KG1 (cell line): ENCODE data around the gene GATA2.

ENCODE experiments used
- DNase-seq: peaks from one replicate; lab custom pipeline; 2025; lab: John Stamatoyannopoulos, UW

The GATA2 gene

DNA sequence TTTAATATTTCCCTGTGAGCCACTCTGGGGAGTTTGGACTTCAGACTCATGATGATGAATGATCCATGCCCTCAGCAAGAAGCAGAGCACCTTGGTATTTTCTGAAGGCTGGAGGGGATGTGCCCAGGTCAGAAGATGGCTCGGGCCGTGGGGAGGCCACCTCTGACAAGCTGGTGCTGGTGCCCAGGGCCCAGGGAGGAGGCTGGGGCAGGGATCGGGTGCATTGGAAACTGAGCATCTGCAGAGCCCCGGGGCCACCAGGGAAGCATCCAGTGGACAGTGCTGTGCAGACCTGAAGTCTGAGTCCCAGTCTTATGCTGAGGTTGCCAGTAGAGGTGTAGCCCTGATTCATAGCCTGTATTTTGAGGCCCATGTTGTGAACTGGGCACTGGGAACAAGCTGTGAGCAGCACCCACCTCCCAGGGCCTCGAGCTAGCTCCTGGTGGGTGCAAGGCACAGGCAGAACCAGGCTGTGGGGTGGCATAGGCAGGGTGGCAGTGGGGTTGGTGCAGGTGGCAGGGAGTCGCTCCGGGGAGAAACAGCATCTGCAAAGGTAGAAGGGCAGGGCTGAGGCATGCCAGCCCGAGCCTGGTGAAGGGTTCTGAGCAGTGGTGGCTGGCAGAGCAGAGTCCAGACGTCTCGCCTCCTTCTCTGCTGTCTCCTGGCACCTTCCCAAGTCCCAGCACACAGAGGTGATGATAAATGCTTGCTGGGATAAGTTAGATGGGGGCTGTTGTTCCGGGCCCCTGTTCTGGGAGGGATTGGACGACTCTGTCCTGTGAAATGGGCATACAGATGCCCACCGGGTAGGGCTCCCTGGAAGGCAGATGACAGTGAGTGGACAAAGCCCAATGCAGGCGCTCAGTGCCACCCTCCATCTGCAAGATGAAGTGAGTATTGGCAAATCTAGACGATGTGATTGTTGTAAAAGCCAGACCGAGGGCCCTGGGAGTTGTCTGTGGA is 36.9 kb downstream of the GATA2 start:
- DNase-seq: no peak

GRCh38 chr3:128455116-128455515 is 37.9 kb downstream of the GATA2 start:
- no peak for DNase-seq

DNA sequence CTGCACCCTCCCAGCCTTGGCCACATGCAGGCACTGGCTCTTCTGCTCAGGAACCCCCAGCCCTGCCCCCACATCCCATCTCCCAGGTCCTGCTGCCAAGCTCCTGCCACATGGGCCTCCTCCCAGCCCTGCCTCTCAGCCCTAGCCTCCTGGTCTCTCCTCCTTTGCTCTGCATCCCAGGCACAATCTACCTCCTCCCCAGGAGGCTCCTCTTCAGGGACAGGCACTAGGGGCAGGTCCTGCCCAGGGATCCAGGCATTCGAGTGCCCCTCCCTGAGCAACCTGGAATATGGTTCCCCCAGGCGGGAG is 38.7 kb downstream of the GATA2 start:
- DNase-seq: no peak

DNA sequence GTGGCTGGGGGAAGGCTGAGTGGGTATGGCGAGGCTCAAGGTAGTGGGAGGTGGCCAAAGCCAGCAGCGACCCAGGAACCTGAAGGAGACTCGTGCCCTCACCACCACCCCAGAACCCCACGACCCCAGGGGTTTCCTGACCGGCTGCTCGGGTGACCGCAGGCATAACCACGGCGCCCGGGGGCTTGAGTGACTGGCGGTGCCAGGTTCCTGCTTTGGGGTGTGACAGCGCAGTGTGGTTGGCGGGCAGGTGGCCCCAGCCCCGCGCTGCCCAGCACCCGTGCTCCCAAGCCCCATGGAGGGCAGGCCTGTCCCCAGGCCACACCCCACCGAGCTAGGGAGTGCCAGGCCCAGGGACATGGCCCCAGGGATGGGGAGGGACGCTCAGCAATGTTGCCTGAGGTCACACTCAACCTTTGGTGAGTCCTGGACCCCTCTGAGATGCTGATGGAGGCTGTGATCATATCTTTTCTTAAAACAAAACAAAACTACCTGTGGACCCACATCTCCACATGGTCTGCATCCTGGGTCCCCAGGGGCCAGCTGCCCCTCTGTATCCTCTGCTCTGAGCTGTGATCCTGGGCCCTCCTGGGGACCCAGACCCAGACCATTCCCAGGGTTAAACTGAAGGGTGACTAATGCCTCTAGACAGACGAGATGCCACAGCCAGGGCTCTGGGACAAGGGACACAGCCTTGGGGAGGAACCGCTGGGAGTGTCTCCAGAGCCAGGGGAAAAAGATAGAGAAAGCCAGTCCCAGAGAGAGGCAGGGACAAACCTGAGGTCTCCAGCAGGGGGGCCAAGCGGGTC is 39.3 kb downstream of the GATA2 start:
- DNase-seq: peak; percentile 43

DNA sequence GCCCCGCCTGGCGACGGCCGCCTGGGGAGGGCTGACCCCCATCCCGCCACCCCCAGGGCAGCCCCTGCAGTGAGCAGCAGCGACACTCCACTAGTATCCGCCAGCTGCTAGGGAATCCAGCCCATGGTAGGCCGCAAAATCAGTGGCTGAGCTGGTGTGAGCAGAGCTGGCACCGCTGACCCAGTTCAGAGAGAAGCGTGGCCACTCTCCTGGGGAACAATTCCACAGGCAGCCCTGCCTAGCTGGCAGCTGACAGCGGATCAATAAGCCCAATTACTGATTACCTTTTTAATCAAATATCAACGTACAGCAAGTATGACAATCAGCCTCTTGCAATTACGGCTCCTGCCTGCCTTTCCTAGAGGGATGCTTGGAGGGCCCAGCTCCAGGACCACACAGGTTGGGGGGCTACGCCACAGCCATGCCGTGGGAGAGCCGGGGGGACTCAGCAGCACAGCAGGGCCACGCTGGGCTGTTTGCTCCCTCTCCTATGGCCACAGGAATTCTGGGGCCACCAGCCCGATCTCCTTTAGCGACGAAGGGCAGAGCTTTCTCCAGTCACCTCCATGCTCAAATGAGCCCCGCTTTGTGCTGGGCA is 40.2 kb downstream of the GATA2 start:
- DNase-seq: no peak

GRCh38 chr3:128452120-128452519 is 40.9 kb downstream of the GATA2 start:
- no peak for DNase-seq

GRCh38 chr3:128449111-128449638 is 43.8 kb downstream of the GATA2 start:
- DNase-seq: no peak

GRCh38 chr3:128448491-128448890 is 44.5 kb downstream of the GATA2 start:
- DNase-seq: no peak

GRCh38 chr3:128447561-128448013 is 45.4 kb downstream of the GATA2 start:
- no peak for DNase-seq

DNA sequence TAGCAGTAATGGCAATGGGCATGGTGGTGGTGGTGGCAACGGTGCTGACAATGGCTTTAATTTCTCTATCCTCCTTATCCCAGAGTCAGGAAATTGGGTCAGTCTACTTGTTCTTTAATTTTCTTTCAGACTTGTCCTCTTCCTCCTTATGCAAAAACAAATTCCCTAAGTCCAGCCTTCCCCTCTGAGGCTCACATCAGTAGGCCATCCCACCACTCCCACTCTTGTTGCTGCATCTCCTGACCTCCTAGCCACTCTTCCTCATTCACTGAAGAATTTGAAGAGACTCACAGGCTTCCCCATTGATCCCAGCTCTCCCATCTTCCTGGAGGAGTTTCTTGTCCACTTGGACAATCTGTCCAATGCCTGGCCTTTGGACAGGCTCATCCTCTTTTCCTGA is 46.2 kb downstream of the GATA2 start:
- no peak for DNase-seq

- no peak for DNase-seq
Measured at GRCh38 chr3:128445357-128445756, 47.6 kb downstream of the GATA2 start.

GRCh38 chr3:128443771-128444170 is 49.2 kb downstream of the GATA2 start:
- DNase-seq: no peak

DNA sequence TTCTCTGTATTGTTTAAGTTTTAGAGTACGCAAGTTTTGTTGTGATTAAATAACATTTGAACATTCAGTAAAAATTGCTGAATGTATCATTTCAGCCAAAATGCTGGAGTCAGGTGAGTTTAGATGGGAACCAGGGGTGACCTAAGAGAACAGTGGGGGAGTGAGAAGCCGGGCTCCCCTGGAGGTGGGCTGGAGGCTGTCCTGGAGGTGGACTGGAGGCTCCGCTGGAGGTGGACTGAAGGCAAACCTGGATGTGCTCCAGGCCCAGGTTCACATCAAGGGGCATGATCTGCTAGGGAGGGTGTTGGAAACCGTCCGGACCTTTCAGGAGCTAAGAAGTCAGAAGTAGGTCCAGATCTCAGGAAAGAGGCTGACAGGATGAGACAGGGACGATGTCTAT is 50.1 kb downstream of the GATA2 start:
- DNase-seq: no peak

DNA sequence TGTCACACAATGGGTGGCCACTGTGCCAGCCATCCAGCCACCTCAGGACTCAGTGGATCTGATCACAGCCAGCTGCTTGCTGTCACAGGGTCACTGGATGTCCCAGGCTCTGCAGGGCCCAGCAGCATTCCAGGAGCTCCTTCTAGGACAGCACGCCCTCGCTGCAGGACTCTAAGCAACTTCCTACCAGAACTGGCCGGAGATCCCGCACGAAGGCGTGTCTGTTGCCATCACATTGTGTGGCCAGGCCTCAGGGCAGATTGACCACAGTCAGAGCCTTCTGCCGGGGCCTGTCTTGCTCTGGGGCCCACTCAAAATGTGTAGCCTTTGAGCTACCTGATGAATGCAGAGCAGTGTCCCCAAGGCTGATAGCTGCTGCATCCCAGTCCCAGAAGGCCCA is 50.9 kb downstream of the GATA2 start:
- DNase-seq: no peak

DNA sequence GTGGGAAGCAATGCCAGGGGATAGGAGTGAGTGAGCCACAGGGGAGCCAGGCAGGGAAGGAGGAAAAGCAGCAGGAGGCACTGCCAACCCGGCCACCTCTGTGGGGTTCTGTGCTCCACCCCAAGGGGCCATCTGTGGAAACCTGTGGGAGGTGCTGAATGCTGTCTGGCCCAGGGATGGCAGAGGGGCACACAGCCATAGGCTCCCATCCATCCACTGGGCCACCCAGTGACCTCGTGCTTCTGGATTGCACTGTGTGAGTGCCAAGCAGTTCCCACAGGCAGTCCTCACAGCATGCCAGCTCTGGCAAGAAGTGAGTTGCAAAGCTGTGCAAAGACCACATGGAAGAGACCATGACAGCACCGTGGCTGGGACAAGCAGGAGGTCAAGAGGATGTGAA is 53.8 kb downstream of the GATA2 start:
- DNase-seq: no peak

DNA sequence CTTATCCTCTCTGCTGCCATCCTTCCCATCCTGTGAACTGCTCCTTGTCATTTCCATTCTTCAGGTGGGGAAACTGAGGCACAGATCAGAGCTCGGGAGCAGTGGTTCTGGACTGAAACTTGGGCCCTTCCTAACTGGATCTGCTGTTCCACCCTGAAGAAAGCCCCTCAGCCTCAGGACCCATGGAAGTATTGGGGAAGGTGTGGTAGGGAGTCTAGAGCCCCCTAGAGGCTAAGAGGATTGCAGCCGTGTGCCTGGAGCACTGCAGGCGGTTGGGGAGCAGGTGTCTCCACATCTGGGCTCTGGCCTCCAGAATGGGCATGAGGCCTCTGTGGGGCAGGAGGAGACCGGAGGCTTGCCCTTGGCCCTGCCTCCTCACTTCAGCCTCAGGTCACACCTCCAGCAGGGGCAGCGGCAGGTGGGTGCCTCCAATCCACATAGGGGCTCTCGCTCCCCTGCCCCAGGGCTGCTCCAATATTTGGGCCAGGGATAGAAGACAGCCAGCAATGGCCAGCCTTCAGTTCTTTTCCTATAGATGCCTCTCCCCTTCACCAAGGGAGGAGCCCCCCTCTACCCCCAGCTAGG is 54.4 kb downstream of the GATA2 start:
- no peak for DNase-seq

DNA sequence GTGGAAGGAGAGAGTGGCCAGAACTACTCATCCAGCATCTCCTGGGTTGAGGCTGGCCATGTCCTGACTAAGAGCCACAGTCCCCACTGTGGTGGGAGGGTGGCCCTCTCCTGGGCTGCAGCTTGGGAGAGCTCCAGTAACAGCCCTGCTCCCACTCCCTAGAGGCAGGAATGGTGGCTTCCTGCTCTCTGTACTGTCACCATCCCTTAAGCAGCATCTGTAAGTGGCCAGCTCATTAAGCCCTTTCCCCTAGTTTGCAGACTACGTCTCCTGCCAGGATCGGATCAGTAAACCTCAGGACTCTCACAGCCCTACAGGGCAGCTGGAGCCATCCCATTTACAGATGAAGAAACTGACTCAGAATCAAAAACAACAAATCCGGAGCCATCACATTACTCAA is 56.8 kb downstream of the GATA2 start:
- no peak for DNase-seq

- DNase-seq: no peak
Measured at GRCh38 chr3:128435561-128435960, 57.4 kb downstream of the GATA2 start.

DNA sequence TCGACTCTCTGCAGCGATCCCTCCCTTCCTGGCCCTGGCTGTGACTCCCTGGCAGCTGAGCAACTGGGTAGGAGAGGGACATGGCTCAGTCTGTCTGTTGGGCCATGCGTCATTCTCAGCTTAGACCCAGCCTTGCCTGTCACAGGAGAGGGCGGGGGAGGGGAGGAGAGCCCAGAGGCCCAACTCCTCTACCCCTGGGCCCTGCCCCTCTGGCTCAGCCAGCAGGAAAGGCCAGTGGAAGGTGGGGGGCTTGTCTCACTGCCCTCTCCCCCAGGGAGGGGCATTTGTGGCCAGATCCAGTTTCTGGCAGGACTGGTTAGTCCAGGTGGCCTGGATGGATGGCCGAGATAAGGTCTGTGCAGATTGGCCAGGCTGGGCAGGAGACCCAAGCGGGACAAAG is 57.9 kb downstream of the GATA2 start:
- DNase-seq: no peak

DNA sequence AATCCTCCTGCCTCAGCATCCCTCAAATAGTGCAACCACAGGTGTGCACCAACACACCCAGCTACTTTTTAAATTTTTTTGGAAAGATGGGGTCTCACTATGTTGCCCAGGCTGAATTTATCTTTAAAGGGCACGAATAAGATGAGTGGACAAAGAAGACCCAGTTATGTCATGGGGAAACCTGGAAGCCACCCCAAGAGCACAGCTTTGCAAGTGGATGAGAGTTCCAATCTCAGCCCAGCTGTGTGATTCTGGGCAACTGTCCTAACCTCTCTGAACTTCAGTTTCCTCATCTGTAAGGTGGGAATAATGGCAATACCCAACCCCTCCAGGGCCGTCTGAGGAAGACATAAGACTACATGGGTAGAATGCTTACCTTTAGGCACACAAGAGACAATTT is 58.5 kb downstream of the GATA2 start:
- no peak for DNase-seq

GRCh38 chr3:128433837-128434165 is 59.2 kb downstream of the GATA2 start:
- DNase-seq: no peak
